HG03064 (cell line): Measurements from ENCODE around the gene XPO4.

Source experiments
- ATAC-seq: cut with Tn5 transposase; IDR thresholded peaks from one replicate; pipeline ENCODE4 v1.9.1; 2021; ENCODE audit warnings: low read depth; ENCODE audit not compliant: unreplicated experiment

XPO4 gene

GRCh38 chr13:20729633-20730585 is 172.6 kb downstream of the XPO4 start:
- ATAC-seq = no peak

GRCh38 chr13:20728579-20729311 is 173.8 kb downstream of the XPO4 start:
- ATAC-seq = no peak

GRCh38 chr13:20727856-20728255 is 174.7 kb downstream of the XPO4 start:
- no peak for ATAC-seq
